GM19043 (cell line): Measurements from ENCODE around the gene TCOF1.

Experiments
- ATAC-seq: cut with Tn5 transposase; IDR thresholded peaks from one replicate; pipeline ENCODE4 v1.9.1; 2021; ENCODE audit warnings: low read depth; ENCODE audit not compliant: unreplicated experiment

Gene TCOF1

DNA sequence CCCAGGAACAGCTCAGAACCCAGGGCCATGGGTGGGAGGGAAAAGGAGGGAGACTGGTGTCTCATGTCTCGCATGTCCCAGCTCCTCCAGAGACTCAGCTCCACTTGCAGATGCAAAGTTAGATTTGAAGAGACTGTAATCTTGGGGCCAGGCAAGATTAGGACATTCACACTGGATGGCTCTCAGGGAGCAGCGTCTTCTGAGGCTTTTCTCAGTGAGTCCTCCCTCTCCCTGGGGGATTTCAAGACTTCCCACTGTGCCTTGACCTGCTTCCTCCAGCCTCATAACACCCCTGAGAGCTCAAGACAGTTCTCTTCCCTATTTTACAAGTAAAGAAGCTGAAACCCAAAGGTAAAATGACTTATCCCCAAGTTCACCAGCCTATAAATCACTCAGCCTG, 10.5 kb upstream of the TCOF1 start:
- no peak for ATAC-seq

DNA sequence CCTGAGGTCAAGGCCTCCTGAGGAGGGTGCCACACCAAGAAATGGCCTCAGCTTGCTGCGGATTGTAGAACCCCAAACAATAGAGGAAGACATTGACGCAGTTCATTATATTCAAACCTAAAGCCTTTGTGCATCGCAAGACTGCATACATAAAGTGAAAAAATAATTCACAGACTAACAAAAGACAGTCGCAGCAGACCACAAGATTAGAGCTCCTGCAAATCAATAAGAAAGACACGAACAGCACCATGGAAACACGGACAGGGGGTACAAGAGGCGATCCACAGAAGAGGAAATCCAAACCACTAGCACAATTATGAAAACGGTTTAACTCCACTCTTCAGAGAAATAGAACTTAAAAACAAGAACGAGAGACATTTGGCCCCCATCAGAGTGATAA, 10.0 kb upstream of the TCOF1 start:
- ATAC-seq: no peak

DNA sequence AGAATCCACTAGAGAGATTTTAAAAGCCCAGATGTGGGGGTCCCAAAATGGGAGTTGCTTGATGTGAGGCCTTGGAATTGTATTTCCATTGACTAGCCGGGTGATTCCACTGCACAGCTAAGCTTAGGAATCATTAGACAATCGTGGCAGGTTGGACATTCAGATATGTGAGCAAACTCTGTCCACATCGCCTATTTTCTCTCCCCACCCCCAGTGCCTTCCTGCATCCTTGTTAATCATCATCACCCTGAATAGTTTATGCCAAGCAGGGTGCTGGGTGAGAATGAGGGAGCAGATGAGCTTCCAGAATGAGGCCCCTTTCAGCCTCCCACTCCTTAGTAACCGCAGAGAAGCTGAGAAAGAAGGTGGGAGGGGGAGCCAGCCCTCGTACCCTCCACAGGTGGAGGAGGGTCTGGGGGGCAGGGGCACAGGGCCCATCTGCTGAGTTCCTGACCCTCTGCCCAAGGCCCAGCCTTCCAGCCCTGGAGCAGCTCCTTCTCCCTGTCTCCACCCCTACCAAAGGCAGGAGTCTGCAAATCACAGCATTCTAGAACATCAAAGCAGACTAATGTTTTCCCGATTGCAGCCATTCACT, 7.7 kb upstream of the TCOF1 start:
- no peak for ATAC-seq

DNA sequence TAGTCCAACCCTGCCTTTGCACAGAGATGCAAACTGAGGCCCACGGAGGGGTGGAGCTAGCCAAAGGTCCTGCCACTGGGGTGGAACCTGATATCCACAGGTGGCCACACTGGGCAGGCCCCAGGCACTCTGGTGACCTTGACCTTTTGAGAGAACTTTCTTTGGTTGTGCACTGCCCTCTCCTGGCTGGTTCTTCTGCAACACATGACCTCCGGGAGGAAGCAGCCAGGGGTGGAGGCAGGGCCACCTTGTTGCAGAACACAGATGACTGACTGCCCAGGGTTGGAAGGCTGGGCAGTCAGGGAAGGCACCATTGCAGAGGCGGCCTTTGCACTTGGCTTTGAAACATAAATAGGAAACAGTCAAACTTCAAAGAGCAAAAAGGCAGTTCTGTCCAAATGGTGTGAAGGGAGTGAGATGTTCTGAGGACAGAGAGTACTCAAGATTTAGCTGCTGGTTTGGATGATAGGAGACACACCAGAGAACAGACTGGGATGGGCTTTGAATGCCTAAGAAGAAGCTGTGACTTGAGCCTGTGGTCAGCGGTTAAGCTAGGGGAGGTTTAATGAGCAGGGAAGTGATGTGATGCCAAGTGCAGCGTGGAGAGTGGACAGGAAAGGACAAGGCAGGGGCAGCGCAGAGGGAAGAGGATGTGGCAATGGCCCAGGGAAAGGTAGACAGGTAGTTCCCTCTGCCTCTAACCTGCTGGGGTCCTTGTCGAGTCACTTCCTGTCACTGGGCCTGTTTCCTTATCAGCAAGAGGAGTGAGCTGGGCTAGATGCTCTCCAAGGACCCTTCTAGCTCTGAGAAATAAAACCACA, 6.8 kb upstream of the TCOF1 start:
- no peak for ATAC-seq

DNA sequence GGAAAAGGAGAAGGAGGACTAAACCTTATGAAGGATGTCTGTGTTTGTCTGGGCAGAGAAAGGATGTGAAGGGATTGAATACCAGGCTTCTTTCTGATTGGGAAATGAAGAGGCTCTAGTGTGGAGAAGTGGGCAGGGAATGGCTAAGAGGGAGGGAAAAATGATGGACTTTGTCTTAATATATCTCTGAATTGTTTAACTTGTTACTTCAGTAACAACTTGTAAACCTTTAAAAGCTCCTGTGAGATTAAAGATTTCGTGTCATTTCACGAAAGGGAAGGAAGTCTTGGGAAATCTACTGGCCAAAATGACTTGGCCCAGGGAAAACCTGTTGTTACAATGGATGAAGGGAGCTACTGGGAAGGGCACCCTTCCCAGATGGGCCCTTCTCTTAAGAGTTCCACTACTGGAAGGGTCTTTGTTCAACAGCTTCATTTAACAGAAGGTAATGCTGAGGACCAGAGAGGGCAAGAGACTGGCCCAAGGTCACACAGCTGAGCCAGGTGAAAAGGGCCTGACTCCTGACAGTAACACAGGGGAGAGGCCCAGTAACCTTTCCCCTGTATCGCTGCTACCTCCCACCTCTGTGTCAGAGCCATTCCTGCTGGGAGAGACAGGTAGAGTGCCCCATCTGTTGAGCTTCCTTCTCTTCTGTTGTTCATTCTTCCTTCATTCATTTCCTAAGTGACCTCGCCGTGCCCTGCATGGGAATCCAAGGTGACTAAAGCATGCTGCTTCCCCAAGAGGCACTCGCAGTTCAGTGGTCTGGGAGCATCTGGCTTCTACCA, 5.1 kb upstream of the TCOF1 start:
- ATAC-seq: no peak

DNA sequence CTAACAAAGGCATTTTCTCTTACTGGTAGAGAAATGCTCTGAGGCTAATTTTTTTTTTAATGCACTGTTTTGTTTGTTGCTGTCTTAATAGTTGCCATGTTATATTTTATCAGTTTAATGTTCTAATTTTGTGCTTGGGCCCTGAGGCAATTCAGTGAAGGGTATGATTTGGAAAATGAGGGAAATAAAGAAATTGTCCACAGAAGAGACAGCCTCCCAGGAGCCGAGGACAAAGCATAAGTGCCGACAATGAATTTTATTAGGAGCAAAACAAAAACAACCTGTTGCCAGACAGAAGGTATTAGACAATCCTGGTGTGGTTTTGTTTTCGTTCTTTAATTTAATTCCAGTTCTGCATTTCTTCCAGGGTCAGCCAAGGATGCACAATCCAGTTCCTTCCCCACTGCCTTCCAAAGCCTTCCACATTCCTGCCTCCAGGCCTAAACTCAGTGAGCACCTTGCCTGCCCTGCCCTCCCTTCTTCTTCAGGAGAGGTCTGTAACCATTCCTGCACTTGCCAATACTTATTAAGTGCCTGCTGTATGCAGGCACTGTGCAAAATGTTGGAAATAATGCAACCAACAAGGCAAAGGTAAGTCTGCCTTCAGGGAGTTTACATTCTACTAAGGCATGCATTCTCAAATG, 4.3 kb upstream of the TCOF1 start:
- ATAC-seq: no peak

DNA sequence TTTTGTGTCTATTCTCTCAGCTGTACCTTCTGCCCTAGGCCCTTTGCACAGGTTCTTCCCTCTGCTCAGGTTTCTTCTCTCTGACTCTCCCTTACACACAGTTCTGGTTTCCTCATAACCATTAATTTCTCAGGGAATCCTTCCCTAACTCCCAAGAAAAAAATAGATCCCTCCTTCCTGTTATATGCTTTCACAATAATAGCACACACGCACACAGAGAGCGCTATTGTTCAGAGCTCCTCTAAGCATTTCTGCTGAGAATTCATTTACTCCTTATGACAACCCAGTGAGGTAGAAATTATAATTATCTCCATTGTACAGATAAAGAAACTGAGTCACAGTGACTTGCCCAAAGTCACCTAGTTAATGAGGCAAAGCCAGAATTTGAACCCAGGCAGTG, 1.7 kb upstream of the TCOF1 start:
- ATAC-seq: no peak

DNA sequence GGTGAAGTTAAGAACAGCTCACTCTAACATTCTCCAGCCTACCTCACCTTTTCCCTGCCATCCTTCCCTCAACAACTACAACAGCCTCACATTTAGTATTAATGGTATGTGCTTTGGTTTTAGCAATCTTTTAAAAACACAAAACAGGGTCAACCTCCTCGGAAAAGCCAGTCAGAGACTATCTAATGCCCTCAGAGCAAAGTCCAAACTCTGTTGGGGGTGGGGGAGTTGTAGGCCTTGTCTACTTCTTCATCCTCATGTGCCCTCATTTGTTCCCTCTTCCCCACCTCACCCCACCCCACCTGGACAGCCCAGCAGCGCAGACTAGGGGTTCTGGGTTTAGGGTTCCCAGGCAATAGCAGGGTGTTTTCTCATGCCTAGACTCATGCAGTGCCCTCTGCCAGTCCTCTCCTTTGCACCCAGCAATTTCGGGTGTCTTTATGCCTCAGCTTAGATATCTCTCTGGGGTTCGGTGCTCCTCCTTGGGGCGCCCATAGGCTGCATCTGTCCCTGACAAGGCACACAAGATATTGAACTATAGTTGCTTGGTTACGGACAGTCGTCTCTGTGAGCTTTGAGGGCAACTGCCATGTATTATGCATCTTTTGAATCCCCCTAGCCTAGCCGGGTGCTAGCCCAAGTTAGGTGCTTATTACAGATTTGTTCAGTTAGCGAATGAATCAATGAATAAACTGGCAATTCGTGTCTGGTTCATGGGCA, 762 bp upstream of the TCOF1 start:
- no peak for ATAC-seq

DNA sequence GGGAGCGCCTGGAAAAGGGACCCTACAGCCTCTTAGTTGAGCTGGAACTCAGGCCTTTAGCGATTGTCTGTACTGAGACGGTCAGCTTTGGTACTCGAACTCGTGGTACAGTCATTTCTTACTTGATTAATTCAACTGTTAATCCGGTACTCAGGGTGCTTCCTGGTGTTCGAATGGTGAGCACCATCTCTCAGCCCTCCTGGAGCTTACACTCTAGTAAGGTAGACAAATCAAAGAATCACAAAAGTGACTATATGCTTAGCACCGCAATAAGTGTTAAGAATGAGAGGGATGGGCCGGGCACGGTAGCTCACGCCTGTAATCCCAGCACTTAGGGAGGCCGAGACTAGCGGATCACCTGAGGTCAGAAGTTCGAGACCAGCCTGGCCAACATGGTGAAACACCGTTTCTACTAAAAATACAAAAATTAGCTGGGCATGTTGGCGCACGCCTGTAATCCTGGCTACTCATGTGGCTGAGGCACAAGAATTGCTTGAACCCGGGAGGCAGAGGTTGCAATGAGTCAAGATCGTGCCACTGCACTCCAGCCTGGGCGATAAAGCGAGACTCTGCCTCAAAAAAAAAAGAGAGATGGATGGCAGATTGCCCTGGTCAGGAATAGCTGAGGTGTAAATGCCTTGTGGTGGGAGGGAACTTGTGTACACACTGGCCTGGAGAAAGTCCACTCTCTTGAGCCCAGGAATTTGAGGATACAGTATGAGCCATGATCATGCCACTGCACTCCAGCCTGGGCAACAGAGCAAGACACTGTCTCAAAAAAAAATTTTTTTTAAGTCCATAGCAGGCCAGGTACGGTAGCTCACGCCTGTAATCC, 981 bp downstream of the TCOF1 start:
- no peak for ATAC-seq

DNA sequence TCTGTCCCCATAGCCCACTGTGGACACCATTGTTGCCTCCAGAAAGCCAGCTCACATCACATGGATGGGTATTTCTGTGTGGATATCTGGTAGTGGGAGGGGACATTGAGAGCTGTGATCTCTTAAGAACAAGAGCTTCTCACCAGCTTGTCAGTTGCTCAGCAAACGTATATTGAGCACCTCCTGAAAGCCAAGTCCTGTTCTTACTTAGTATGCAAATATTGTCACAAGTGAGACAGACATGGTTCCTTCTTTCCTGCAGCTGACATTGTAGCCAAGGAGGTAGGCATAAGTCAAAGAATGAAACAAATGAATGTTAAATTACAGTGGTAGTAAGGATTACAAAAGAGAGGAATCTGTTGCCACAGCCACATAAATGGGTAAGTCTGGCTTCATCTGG, 3.8 kb downstream of the TCOF1 start:
- no peak for ATAC-seq

DNA sequence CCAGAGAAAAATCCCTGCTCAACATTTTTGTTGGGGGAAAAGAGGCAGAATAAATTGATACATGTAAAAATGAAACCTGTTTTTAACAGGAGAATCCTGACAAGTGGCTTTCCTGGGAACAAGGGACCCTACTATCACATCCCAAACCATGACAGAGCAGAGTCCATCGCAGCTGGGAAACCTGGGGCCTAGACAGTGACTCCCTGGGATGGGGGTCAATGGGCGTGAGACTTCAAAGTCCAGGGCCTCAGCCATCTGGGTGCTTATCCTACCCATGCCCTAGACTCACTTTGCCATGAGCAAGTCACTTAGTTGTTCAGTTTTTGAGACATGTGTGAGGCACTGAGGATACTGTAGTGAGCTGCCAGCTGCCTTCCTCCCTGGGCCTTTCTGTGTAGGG, 5.7 kb downstream of the TCOF1 start:
- ATAC-seq: no peak

DNA sequence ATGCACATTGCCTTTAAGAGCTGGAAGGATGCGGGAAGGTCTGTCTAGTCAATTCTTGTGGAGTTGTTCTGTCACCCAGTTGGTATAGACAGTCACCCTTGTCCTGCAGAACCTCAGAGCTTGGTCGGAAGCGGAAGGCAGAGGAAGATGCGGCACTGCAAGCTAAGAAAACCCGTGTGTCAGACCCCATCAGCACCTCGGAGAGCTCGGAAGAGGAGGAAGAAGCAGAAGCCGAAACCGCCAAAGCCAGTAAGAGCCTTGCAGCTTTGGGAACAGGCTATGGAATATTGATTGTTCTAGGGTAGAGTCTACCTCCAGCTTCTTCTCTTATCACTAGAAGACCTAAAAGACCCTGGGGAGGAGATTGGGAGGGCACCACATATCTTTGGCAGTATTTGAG, 6.5 kb downstream of the TCOF1 start:
- no peak for ATAC-seq

DNA sequence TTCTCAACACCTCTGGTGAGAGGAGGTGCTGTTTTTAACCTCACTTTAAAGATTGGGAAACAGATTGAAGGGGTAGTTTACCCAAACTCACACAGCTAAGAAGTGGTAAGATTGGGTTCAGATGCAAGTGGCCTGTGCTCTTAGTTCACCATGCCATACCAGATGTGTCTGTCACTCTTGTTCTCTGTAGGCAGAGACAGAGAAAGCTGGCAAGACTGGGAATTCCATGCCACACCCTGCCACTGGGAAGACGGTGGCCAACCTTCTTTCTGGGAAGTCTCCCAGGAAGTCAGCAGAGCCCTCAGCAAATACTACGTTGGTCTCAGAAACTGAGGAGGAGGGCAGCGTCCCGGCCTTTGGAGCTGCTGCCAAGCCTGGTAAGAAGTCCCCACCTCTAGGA, 11.0 kb downstream of the TCOF1 start:
- no peak for ATAC-seq

DNA sequence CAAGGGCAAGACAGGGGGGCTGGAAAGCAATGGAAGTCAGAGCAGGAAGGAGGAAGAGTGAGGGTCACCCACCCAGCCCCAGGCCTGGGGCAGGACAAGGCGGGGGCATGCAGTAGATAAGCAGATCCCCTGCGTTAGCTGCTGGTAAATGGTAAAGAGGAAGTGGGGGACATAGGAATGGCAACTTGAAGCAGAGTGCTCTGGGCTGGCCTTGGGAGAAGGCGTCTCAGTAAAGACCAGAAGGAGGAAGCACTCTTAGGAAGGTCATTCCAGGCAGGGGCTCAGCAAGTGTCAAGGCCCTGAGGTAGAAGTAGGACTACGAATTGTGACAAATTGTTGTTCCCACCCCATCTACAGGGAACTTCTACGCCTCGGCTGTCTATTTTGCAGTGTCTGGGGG, 15.1 kb downstream of the TCOF1 start:
- no peak for ATAC-seq

DNA sequence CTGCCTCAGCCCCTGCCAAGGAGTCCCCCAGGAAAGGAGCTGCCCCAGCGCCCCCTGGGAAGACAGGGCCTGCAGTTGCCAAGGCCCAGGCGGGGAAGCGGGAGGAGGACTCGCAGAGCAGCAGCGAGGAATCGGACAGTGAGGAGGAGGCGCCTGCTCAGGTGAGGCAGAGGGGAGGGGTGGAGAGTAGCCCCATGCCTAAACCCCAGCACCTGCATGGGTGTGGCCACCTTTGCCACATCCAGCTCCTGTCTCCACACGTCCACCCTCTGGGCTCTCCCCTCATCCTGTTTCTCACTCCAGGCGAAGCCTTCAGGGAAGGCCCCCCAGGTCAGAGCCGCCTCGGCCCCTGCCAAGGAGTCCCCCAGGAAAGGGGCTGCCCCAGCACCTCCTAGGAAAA, 17.2 kb downstream of the TCOF1 start:
- no peak for ATAC-seq

DNA sequence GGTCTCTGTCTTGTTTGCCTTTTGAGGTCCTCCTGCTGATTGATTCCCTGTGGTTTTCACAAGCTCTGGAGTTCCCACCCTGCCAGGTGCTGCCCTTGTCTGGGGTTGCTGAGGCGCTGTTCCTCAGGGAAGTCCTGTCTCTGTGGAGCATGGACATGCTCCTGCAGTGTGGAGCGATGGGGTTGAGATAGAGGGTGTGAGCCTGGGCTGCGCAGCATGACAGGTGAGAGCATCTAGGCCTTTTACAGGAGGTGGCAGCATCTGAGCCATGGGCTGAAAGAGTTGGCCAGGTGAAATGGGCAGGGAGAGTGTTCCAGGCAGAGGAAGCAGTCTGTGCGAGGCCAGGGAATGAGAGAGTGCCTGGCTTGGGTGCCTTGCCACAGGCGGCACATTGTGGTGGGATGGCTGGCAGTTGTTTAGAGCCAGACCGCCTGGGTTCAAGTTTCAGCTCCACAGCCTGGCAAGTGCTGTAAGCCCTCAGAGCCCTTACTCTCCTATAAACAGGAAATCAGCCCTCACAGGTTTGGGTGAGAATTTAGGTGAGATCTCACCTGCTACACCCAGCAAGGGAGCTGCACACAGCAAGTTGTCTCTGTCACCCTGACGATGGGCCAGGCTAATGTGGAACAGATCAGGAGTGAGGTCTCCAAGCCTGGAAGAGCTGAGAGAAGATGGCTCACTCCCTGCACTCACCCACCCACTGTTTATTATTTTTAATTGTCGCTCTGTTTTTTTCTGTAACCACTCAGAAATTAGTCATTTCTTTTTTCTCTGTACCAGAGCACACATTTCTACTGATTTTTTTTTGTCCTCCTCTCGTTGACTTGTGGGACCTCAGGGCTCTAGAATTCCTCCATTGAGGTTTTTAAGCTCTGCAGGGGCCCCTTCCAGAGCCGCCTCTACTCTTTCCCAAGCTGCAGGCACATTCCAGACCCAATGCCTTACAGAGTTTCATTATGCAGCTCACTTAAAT, 19.6 kb downstream of the TCOF1 start:
- ATAC-seq: no peak

DNA sequence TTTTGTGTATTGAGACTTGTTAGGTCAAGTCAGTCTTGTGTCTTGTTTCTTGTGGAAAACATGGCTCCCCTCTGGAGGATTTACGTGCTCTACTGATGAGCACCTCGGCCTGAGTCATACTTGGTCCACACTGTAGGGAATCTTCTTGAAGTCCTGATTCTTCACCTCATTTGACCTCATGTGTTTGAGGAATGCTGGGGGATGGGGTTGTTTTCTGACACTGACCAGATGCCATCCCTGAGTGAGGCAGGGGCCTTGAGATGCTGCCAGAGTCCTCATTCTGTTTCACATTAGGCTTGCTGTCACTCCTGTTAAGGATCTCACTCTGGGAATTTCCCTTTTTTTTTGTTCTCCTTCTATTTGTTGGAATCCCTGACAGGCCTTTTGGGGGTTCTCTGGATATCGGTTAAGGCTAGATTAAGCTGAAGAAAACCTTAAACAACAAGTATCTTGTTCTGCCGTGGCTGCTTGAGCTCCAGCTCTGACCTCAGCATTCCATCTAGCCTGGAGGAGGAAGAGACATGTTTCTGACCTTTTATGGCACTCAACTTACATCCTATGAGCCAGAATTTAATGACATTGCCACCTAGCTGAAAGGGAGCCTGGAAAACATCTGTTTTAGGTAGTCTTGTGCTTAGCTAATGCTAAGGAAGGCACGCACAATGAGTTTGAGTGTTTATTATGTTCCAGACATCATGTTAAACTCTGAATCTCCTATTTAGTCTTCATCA, 20.6 kb downstream of the TCOF1 start:
- ATAC-seq: no peak

DNA sequence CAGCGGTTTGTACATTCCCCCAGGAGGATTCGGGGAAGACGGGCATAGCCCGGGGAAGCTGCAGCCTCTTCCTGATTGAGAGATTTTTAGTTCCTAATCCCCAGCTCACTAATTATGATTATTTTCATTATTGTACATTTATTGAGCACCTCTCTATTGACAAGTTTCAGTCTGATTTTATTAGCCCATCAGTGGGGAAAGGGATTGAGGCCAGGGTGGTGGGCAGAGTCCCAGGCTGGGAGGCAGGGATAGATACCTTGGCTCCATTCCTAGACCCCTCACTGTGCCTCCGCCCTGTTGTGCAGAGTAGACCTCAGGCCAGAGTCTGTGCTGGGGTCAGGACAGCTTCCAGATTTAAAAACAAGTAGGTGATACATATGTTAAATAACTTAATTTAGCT, 27.2 kb downstream of the TCOF1 start:
- no peak for ATAC-seq
